Caco-2 (cell line): ENCODE measurements around the gene NOA1. TPM values are rescaled to one million over a fixed set of nuclear protein-coding genes. Genes with fewer than 3 reads are reported as not detected.
A peak's percentile ranks its signal among the peaks of the same experiment; 100 is the strongest.

ENCODE experiments used
- BruUV-seq: library from RNA; stranded (reverse); fragments of 400-500 nt; replicated peaks from 2 replicates; lab custom pipeline; 2021; lab: Mats Ljungman, UMichigan
- CTCF ChIA-PET: fragments of 300-600 bp; sonication (Branson Sonifier 250); formaldehyde crosslinking; loops from one replicate; lab custom pipeline; 2022; ENCODE audit warnings: antibody characterized with exemption; lab: Charles Lee
- POLR2A ChIA-PET: fragments of 300-600 bp; sonication (Branson Sonifier 250); formaldehyde crosslinking; loops from one replicate; lab custom pipeline; 2022; ENCODE audit warnings: antibody characterized with exemption; lab: Charles Lee
- DNase-seq, 2 experiments: peaks; one replicate each; pipeline versions ENCODE4 v3.0.0 to v3.0.0-alpha.2; 2020 to 2022
- H3K27me3 ChIP-seq: replicated peaks from 2 replicates; pipeline ENCODE4 v1.6.0; 2011; ENCODE audit warnings: low read length; ENCODE audit not compliant: control insufficient read depth, insufficient read depth
- H3K36me3 ChIP-seq: 2 replicates; pipeline ENCODE4 v1.5.1; 2011; ENCODE audit warnings: low read length; ENCODE audit not compliant: control insufficient read depth, insufficient read depth
- H3K4me1 ChIP-seq: fragments of 250-450 bp; sonication (Bioruptor Pico); 2 replicates; pipeline ENCODE4 v1.5.1; 2020; ENCODE audit warnings: mild to moderate bottlenecking
- H3K4me3 ChIP-seq: 2 replicates; pipeline ENCODE4 v1.5.1; 2011; ENCODE audit warnings: low read depth, mild to moderate bottlenecking, control low read depth, low read length
- H3K9me3 ChIP-seq: fragments of 250-450 bp; sonication (Bioruptor Pico); 2 replicates; pipeline ENCODE4 v1.5.1; 2020; ENCODE audit warnings: mild to moderate bottlenecking, moderate library complexity
- H3K27ac Mint-ChIP-seq: one replicate; pipeline ENCODE4 v1.8.0; 2022; ENCODE audit warnings: mixed read lengths; ENCODE audit not compliant: unreplicated experiment
- H3K27me3 Mint-ChIP-seq: one replicate; pipeline ENCODE4 v1.8.0; 2022; ENCODE audit warnings: mixed read lengths; ENCODE audit not compliant: insufficient read depth, unreplicated experiment
- H3K36me3 Mint-ChIP-seq: one replicate; pipeline ENCODE4 v1.8.0; 2022; ENCODE audit warnings: mild to moderate bottlenecking, mixed read lengths; ENCODE audit not compliant: insufficient read depth, unreplicated experiment
- H3K4me1 Mint-ChIP-seq: one replicate; pipeline ENCODE4 v1.8.0; 2022; ENCODE audit warnings: low read depth, mixed read lengths; ENCODE audit not compliant: unreplicated experiment
- H3K4me3 Mint-ChIP-seq: one replicate; pipeline ENCODE4 v1.8.0; 2022; ENCODE audit warnings: mild to moderate bottlenecking, moderate library complexity, mixed read lengths; ENCODE audit not compliant: unreplicated experiment
- H3K9me3 Mint-ChIP-seq: one replicate; pipeline ENCODE4 v1.8.0; 2022; ENCODE audit warnings: mixed read lengths; ENCODE audit not compliant: unreplicated experiment
- intact Hi-C: fragments of 100-400 bp; cut with micrococcal nuclease; formaldehyde crosslinking; loops from one replicate; pipeline ENCODE4 v1.10.0; 2022; ENCODE audit not compliant: unreplicated experiment
- total RNA-seq: library from RNA; stranded (reverse); gene quantifications from 2 replicates; pipeline ENCODE4 v1.2.3, GENCODE V29; 2022
- TF ChIP-seq, protein P1 (sequence below), 2 experiments: fragments of 200-600 bp in 1 of 2; IDR thresholded peaks; 1 replicate in 1 of 2; 2 replicates in 1 of 2; pipeline versions ENCODE4 v1.5.1 to v1.8.0; 2011 to 2022; ENCODE audit warnings: antibody characterized with exemption in 1 of 2, control low read depth in 1 of 2, inconsistent platforms in 1 of 2, low read depth in 1 of 2, low read length in 1 of 2, mild to moderate bottlenecking in 1 of 2, moderate library complexity in 1 of 2; ENCODE audit not compliant: insufficient read depth in 1 of 2, severe bottlenecking in 1 of 2, unreplicated experiment in 1 of 2

The NOA1 gene
- total RNA-seq, 1 experiment from 2014 or later = 26.3 TPM

GRCh38 chr4:56986192-56986591, 8.8 kb upstream of the NOA1 start:
- ChIA-PET POLR2A (no interaction called here), CTCF (no interaction called here)
- no peak for DNase-seq
- no TSS peak for BruUV-seq
- Histone ChIP-seq H3K4me3 (no peak overlapping the region), H3K9me3 (no peaks in the 10 kb centered on the region), H3K27me3 (no peaks in the 10 kb centered on the region), H3K36me3 (peaks cover 2% of the 10 kb centered on the region; the same call in 1 of the 2 replicates), H3K4me1 (no peaks in the 10 kb centered on the region)
- no peaks in the 10 kb centered on the region for H3K9me3 Mint-ChIP-seq
- peaks cover 16% of the 10 kb centered on the region for H3K4me1 Mint-ChIP-seq
- H3K4me3 Mint-ChIP-seq = no peak overlapping the region
- H3K36me3 Mint-ChIP-seq = peaks cover 54% of the 10 kb centered on the region
- TF ChIP-seq, protein P1, sequence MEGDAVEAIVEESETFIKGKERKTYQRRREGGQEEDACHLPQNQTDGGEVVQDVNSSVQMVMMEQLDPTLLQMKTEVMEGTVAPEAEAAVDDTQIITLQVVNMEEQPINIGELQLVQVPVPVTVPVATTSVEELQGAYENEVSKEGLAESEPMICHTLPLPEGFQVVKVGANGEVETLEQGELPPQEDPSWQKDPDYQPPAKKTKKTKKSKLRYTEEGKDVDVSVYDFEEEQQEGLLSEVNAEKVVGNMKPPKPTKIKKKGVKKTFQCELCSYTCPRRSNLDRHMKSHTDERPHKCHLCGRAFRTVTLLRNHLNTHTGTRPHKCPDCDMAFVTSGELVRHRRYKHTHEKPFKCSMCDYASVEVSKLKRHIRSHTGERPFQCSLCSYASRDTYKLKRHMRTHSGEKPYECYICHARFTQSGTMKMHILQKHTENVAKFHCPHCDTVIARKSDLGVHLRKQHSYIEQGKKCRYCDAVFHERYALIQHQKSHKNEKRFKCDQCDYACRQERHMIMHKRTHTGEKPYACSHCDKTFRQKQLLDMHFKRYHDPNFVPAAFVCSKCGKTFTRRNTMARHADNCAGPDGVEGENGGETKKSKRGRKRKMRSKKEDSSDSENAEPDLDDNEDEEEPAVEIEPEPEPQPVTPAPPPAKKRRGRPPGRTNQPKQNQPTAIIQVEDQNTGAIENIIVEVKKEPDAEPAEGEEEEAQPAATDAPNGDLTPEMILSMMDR (IDR thresholded peaks at IDR 0.05; ENCODE audit: insufficient read depth in 1 of 2, low read depth in 1 of 2, low read length in 1 of 2, severe bottlenecking in 1 of 2, unreplicated experiment in 1 of 2) = no peak
- H3K27ac Mint-ChIP-seq = no peak overlapping the region
- H3K27me3 Mint-ChIP-seq = no peaks in the 10 kb centered on the region
- intact Hi-C loops = no loop called here

DNA sequence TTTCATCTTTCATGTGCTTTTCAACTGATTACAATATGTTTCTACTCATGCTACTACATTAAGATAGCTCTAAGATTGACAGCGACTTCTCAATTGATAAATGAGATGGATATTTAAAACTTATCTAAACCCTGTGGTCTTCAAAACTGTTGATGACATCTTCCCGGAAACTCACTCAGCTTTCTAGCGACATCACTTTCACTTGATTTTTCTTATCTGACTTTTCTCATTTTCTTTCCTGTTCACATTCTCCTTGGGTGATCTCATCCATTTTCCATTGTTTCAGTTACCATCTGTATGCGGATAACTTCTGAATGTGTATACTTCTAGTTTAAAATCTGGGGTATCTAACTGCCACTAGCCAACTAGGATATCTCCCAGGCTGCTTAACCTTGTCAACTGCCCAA, 4.4 kb upstream of the NOA1 start:
- Mint-ChIP-seq H3K27me3 (no peaks in the 10 kb centered on the region), H3K9me3 (no peaks in the 10 kb centered on the region), H3K4me3 (peak overlapping the region; percentile 6), H3K36me3 (peaks cover 38% of the 10 kb centered on the region), H3K27ac (peak overlapping the region; percentile 11), H3K4me1 (peaks cover 16% of the 10 kb centered on the region)
- BruUV-seq = no TSS peak
- intact Hi-C loops = no loop called here
- CTCF ChIA-PET = no interaction called here
- Histone ChIP-seq H3K4me1 (no peaks in the 10 kb centered on the region), H3K36me3 (no peaks in the 10 kb centered on the region), H3K9me3 (no peaks in the 10 kb centered on the region), H3K4me3 (no peak overlapping the region), H3K27me3 (no peaks in the 10 kb centered on the region)
- no peak for DNase-seq
- POLR2A ChIA-PET = no interaction called here
- TF ChIP-seq, protein P1 (IDR thresholded peaks at IDR 0.05; ENCODE audit: insufficient read depth in 1 of 2, low read depth in 1 of 2, low read length in 1 of 2, severe bottlenecking in 1 of 2, unreplicated experiment in 1 of 2) = no peak

DNA sequence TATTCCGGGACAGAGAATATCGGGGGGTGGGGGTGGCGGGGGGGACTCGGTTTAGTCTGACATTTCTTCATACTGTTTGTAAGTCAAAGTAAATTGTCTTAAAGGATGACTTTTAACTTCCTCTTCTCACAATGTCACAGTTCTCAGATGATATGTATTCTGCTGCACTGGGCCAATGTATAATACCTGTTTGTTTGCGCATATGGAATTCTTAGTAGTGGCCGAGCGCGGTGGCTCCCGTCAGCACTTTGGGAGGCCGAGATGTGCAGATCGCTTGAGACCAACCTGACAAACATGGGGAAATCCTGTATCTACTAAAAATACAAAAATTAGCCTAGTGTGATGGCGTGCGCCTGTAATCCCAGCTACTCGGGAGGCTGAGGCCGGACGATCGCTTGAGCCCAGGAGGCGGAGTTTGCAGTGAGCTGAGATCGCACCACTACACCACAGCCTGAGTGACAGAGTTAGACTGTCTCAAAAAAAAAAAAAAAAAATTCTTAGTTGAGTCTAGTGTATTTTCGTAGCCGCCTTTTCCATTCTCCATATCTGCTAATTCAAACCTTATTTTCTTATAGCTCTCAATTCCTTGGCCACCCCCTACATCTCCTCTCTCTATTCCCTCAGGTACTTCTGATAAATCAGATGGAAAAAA, 2.1 kb upstream of the NOA1 start:
- TF ChIP-seq, protein P1 (IDR thresholded peaks at IDR 0.05; ENCODE audit: insufficient read depth in 1 of 2, low read depth in 1 of 2, low read length in 1 of 2, severe bottlenecking in 1 of 2, unreplicated experiment in 1 of 2) = no peak
- H3K9me3 ChIP-seq = no peaks in the 10 kb centered on the region
- peak overlapping the region; percentile 99 for H3K4me3 Mint-ChIP-seq
- H3K9me3 Mint-ChIP-seq = no peaks in the 10 kb centered on the region
- H3K27ac Mint-ChIP-seq = peak overlapping the region; percentile 98
- peaks cover 39% of the 10 kb centered on the region for H3K36me3 Mint-ChIP-seq
- no peaks in the 10 kb centered on the region for H3K36me3 ChIP-seq
- peak overlapping the region; percentile 94 for H3K4me3 ChIP-seq
- no TSS peak for BruUV-seq
- intact Hi-C loops = no loop called here
- H3K27me3 Mint-ChIP-seq = no peaks in the 10 kb centered on the region
- CTCF ChIA-PET = interaction anchor here (0.6 to 1.3 kb wide), 3 partner anchors 11 to 145 kb away, joined by 4 to 5 read pairs (median 4); no protein-coding TSS in a partner anchor
- POLR2A ChIA-PET = interaction anchor here (0.7 to 1.3 kb wide), 3 partner anchors 57 to 544 kb away, joined by 4 to 6 read pairs (median 5); partner anchors contain the start of genes PAICS, PPAT and REST
- peak in 1 of 2 experiments; percentile 44 for DNase-seq
- peaks cover 16% of the 10 kb centered on the region for H3K4me1 Mint-ChIP-seq
- H3K4me1 ChIP-seq = no peaks in the 10 kb centered on the region
- H3K27me3 ChIP-seq = no peaks in the 10 kb centered on the region
